Measurements from ENCODE around the gene CALB2.

Gene CALB2

DNA sequence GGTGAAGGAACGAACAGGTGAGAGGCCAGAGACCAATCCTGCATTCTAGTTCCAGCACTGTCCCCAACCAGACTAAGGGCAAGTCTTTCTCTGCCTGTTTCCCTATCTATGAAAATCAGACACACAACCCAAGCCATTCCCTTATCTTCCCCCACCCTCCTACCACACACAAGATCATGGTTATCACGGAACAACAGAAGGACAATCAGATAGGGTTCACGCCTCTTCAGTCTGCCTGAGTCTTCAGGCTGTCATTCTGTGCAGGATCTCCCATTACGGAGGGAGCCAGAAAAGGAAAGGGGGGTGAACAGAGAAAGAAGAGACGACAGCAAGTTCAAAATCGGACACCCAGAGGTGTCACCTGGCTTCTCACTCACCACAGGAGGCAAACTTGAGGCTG lies 72.2 kb downstream of the CALB2 start:
- Histone ChIP-seq H3K4me3 (no peak overlapping the region), H3K36me3 (ENCODE audit: insufficient read depth, low read length) (no peaks in the 10 kb centered on the region), H3K9ac (ENCODE audit: insufficient read length) (no peak overlapping the region), H3K9me3 (ENCODE audit: low read depth, low read length) (no peaks in the 10 kb centered on the region), H3K27ac (no peak overlapping the region)
- TF ChIP-seq FOXP2 (optimal IDR thresholded peaks at IDR 0.05; ENCODE audit: control extremely low read depth, extremely low read length, insufficient read depth) (no peak), EZH2 (IDR thresholded peaks at IDR 0.05) (no peak), POLR2AphosphoS5 (IDR thresholded peaks at IDR 0.05; ENCODE audit: borderline replicate concordance, low read depth, low read length) (no peak)
- DNase-seq (ENCODE audit: low read depth, low spot score), result no peak

GRCh38 chr16:71431176-71431575 lies 72.7 kb downstream of the CALB2 start:
- no peak overlapping the region for H3K27ac ChIP-seq
- no peak for DNase-seq (ENCODE audit: low read depth, low spot score)
- no peak overlapping the region for H3K9ac ChIP-seq (ENCODE audit: insufficient read length)
- no peaks in the 10 kb centered on the region for H3K9me3 ChIP-seq (ENCODE audit: low read depth, low read length)
- H3K36me3 ChIP-seq (ENCODE audit: insufficient read depth, low read length), result no peaks in the 10 kb centered on the region
- TF ChIP-seq FOXP2 (optimal IDR thresholded peaks at IDR 0.05; ENCODE audit: control extremely low read depth, extremely low read length, insufficient read depth) (no peak), POLR2AphosphoS5 (IDR thresholded peaks at IDR 0.05; ENCODE audit: borderline replicate concordance, low read depth, low read length) (no peak), EZH2 (IDR thresholded peaks at IDR 0.05) (no peak)
- no peak overlapping the region for H3K4me3 ChIP-seq

- DNase-seq (ENCODE audit: low read depth, low spot score), result no peak
- TF ChIP-seq POLR2AphosphoS5 (IDR thresholded peaks at IDR 0.05; ENCODE audit: borderline replicate concordance, low read depth, low read length), result no peak
- Histone ChIP-seq H3K27ac (no peak overlapping the region), H3K36me3 (ENCODE audit: insufficient read depth, low read length) (no peaks in the 10 kb centered on the region), H3K9ac (ENCODE audit: insufficient read length) (no peak overlapping the region), H3K4me3 (no peak overlapping the region), H3K9me3 (ENCODE audit: low read depth, low read length) (no peaks in the 10 kb centered on the region)
Measured at GRCh38 chr16:71431991-71432390, 73.5 kb downstream of the CALB2 start.

DNA sequence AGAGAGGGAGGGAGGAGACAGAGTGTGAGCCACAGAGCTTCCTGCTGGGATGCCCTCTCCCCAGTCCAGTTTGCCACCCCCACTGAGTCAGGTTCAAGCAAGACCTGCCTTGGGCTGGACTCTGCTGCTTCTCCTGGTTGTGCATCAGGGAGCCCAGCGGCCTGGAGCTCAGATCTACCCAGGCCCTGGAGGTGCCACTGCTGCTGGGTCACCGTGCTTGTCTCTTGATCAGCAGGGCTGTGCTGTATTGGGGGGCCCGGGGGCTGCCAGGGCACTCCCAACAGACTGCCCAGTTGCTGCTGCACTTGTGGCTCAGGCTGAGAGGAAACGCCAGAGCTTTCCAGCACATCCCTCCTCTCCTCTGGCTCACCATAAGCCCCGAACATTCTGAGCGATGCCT lies 74.4 kb downstream of the CALB2 start:
- no peak overlapping the region for H3K27ac ChIP-seq
- no peak for TF ChIP-seq POLR2AphosphoS5 (IDR thresholded peaks at IDR 0.05; ENCODE audit: borderline replicate concordance, low read depth, low read length)
- no peak for TF ChIP-seq EZH2 (IDR thresholded peaks at IDR 0.05)
- no peak for TF ChIP-seq FOXP2 (optimal IDR thresholded peaks at IDR 0.05; ENCODE audit: control extremely low read depth, extremely low read length, insufficient read depth)
- H3K9me3 ChIP-seq (ENCODE audit: low read depth, low read length), result no peaks in the 10 kb centered on the region
- H3K36me3 ChIP-seq (ENCODE audit: insufficient read depth, low read length), result no peaks in the 10 kb centered on the region
- no peak for DNase-seq (ENCODE audit: low read depth, low spot score)
- H3K9ac ChIP-seq (ENCODE audit: insufficient read length), result no peak overlapping the region
- H3K4me3 ChIP-seq, result no peak overlapping the region

DNA sequence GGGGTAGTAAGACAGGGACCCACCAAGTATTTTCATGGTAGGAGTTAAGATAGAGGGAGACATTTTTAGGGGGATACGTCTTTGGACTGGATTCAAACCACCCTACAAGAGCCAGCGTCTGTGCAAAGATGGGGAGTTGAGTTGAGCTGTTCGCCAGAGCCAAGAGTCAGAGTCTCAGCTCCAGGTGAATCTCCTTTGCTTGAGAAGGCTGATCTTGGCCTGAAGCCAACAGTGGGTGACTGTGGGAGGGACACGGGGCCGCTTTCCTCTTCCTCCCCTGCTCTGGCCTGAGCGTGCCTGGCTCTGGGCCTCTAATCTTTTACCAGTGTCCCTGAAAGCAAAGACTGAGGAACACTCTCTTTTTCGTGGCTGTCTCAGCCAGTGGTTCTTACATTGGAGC lies 78.0 kb downstream of the CALB2 start:
- Histone ChIP-seq H3K9ac (ENCODE audit: insufficient read length) (no peak overlapping the region), H3K4me3 (no peak overlapping the region), H3K36me3 (ENCODE audit: insufficient read depth, low read length) (no peaks in the 10 kb centered on the region), H3K9me3 (ENCODE audit: low read depth, low read length) (no peaks in the 10 kb centered on the region), H3K27ac (no peak overlapping the region)
- DNase-seq (ENCODE audit: low read depth, low spot score), result no peak
- TF ChIP-seq POLR2AphosphoS5 (IDR thresholded peaks at IDR 0.05; ENCODE audit: borderline replicate concordance, low read depth, low read length) (no peak), EZH2 (IDR thresholded peaks at IDR 0.05) (no peak), FOXP2 (optimal IDR thresholded peaks at IDR 0.05; ENCODE audit: control extremely low read depth, extremely low read length, insufficient read depth) (no peak)

GRCh38 chr16:71439523-71439922 lies 81.0 kb downstream of the CALB2 start:
- Histone ChIP-seq H3K9ac (ENCODE audit: insufficient read length) (no peak overlapping the region), H3K4me3 (no peak overlapping the region), H3K9me3 (ENCODE audit: low read depth, low read length) (no peaks in the 10 kb centered on the region), H3K27ac (no peak overlapping the region), H3K36me3 (ENCODE audit: insufficient read depth, low read length) (no peaks in the 10 kb centered on the region)
- TF ChIP-seq EZH2 (IDR thresholded peaks at IDR 0.05), result no peak
- TF ChIP-seq FOXP2 (optimal IDR thresholded peaks at IDR 0.05; ENCODE audit: control extremely low read depth, extremely low read length, insufficient read depth), result no peak
- TF ChIP-seq POLR2AphosphoS5 (IDR thresholded peaks at IDR 0.05; ENCODE audit: borderline replicate concordance, low read depth, low read length), result no peak
- no peak for DNase-seq (ENCODE audit: low read depth, low spot score)
